NCI-H1092 (cell line): ENCODE data around the gene PRCC.
"Not testable (repeated sequence)": the region's sequence is repeated elsewhere in the genome, so short reads cannot be mapped to it uniquely, and the experiment has no call there.

Experiments used
- DNase-seq: peaks from one replicate; lab custom pipeline; 2025; lab: John Stamatoyannopoulos, UW

The PRCC gene

GRCh38 chr1:156760796-156761104 lies 6.6 kb upstream of the PRCC start:
- DNase-seq = no peak

- not testable (repeated sequence) for DNase-seq
These were observed 2.2 kb upstream of the PRCC start for GRCh38 chr1:156765136-156765535.

- no peak for DNase-seq
These were observed 1.7 kb upstream of the PRCC start for GRCh38 chr1:156765666-156766065.

DNA sequence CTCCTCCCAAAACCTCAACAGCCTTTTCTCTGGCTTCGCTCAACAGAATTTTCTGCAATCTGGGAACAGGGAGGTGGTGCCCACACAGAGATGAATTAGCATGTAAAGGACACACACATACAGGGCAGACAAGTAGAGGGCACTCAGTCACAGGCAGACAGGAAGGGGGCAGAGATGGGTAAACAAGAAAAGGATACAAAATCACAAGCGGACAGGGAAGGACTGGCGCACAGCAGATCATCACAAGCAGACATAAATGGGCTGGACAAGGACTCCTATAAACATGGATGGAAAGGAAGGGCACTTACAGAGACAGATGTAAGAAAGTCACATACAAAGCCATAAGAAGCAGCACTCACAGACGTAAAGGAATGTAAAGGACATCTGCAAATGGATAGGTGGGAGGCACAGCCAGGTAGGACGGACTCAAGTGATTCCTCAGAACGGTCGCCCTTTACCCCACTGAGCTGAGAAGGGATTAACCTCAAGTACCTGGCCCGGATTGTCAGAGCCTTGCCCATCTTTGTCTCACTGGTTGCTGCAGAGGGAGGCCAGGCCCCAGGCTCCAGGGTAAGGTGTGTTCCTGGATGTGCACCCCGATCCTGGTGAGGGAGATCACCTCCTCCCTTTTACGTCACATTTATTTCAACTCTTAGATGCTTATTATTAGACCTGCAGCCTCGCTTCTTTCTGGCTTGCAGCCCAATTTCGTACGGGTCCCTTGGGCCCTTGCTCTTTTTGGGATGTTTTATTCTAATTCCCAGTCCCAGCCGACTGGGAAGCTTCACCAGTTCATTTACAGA lies 836 bp upstream of the PRCC start:
- DNase-seq = no peak

DNA sequence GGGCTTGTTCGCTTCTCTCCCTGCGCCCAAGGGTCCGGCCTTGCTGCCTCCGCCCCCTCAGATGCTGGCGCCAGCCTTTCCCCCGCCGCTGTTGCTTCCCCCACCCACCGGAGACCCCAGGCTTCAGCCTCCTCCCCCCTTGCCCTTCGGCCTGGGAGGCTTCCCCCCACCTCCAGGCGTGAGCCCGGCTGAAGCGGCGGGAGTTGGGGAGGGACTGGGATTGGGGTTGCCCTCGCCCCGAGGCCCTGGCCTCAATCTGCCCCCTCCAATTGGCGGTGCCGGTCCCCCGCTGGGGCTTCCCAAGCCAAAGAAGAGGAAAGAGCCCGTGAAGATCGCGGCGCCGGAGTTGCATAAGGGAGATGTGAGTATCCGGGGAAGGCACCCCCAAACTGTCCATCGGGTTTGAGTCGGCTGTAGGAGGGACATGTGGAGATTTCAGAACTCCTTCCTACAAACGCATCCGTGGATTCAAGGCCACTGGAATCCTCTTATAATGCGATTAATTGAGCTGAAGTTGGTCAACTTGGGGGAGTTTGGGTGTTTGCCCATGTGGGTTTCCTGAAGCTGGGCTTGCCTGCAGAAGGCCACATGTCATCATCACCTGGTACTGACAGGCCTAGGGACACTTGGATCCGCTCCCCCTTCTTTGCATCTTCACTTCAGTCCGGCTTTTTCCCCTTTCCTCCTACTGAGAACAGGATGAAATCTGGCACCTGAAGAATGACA lies 707 bp downstream of the PRCC start:
- no peak for DNase-seq

- no peak for DNase-seq
These were observed 1.4 kb downstream of the PRCC start for GRCh38 chr1:156768610-156769295.

GRCh38 chr1:156772222-156772621 lies 4.9 kb downstream of the PRCC start:
- DNase-seq = no peak

GRCh38 chr1:156772728-156773497 lies 5.6 kb downstream of the PRCC start:
- DNase-seq = no peak

- no peak for DNase-seq
These were observed 6.3 kb downstream of the PRCC start for GRCh38 chr1:156773607-156774006.

GRCh38 chr1:156775799-156776198 lies 8.5 kb downstream of the PRCC start:
- DNase-seq = no peak

GRCh38 chr1:156776942-156777341 lies 9.6 kb downstream of the PRCC start:
- DNase-seq = no peak

GRCh38 chr1:156777573-156777972 lies 10.2 kb downstream of the PRCC start:
- DNase-seq = no peak

GRCh38 chr1:156781585-156782186 lies 14.4 kb downstream of the PRCC start:
- no peak for DNase-seq

GRCh38 chr1:156785458-156785857 lies 18.1 kb downstream of the PRCC start:
- DNase-seq = no peak

DNA sequence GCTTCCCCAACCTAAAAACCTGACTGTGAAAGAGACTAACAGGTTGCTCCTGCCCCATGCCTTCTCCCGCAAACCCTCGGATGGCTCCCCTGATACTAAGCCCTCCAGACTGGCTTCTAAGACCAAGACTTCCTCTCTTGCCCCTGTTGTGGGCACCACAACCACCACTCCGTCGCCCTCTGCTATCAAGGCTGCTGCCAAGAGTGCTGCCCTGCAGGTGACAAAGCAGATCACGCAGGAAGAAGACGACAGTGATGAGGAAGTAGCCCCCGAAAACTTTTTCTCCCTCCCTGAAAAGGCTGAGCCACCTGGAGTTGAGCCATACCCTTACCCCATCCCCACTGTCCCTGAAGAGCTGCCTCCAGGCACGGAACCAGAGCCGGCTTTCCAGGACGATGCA lies 19.3 kb downstream of the PRCC start:
- no peak for DNase-seq

DNA sequence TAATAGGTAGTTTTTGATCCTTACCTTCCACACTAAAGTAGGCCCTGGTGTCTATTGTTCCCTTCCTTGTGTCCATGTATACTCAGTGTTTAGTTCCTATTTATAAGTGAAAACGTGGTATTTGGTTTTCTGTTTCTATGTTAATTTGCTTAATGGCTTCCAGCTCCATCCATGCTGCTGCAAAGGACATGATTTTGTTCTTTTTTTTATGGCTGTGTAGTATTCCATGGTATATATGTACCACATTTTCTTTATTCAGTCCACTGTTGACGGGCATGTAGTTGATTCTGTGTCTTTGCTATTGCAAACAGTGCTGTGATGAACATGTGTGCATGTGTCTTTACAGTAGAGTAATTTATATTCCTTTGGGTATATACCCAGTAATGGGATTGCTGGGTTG lies 20.8 kb downstream of the PRCC start:
- no peak for DNase-seq

GRCh38 chr1:156789621-156790318 lies 22.4 kb downstream of the PRCC start:
- no peak for DNase-seq

- DNase-seq = no peak
These were observed 27.4 kb downstream of the PRCC start for GRCh38 chr1:156794506-156795373.

DNA sequence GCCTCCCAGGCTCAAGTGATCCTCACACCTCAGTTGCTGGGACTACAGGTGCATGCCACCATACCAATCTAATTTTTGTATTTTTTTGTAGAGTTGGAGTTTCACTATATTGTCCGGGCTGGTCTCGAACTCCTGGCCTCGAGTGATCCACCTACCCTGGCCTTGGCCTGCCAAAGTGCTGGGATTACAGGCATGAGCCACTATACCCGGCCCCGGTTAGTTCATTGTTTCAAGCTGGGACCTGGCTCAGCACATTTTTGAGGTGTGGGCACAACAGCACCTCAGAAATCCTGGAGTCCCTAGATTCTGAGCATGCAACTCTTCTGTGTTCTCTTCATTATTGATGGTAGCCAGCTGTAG lies 28.0 kb downstream of the PRCC start:
- DNase-seq = no peak

GRCh38 chr1:156795787-156796186 lies 28.5 kb downstream of the PRCC start:
- DNase-seq = no peak
